NCI-H748 treated with DMSO at 0.1 percent for 48 hours (cell line): ENCODE data around the gene ELAPOR2.
"Not testable (repeated sequence)": the region's sequence is repeated elsewhere in the genome, so short reads cannot be mapped to it uniquely, and the experiment has no call there.

Experiments
- DNase-seq: peaks from one replicate; lab custom pipeline; 2025; lab: John Stamatoyannopoulos, UW

Gene ELAPOR2

DNA sequence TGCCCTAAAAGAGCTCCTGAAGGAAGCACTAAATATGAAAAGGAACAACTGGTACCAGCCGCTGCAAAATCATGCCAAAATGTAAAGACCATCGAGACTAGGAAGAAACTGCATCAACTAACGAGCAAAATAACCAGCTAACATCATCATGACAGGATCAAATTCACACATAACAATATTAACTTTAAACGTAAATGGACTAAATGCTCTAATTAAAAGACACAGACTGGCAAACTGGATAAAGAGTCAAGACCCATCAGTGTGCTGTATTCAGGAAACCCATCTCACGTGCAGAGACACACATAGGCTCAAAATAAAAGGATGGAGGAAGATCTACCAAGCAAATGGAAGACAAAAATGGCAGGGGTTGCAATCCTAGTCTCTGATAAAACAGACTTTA, 17.9 kb downstream of the ELAPOR2 start:
- DNase-seq, result not testable (repeated sequence)

DNA sequence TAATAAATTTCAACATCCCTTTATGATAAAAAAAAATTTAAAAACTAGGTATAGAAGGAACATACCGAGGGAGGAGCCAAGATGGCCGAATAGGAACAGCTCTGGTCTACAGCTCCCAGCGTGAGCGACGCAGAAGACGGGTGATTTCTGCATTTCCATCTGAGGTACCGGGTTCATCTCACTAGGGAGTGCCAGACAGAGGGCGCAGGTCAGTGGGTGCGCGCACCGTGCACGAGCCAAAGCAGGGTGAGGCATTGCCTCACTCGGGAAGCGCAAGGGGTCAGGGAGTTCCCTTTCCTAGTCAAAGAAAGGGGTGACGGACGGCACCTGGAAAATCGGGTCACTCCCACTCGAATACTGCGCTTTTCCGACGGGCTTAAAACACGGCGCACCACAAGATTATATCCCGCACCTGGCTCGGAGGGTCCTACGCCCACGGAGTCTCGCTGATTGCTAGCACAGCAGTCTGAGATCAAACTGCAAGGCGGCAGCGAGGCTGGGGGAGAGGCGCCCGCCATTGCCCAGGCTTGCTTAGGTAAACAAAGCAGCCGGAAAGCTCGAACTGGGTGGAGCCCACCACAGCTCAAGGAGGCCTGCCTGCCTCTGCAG, 19.7 kb downstream of the ELAPOR2 start:
- DNase-seq, result not testable (repeated sequence)

- DNase-seq, result no peak
Measured at GRCh38 chr7:87038993-87039690, 20.3 kb downstream of the ELAPOR2 start.

GRCh38 chr7:87036985-87037384, 22.5 kb downstream of the ELAPOR2 start:
- DNase-seq, result no peak

- no peak for DNase-seq
Measured at GRCh38 chr7:87032604-87033339, 26.7 kb downstream of the ELAPOR2 start.

GRCh38 chr7:87029078-87029477, 30.4 kb downstream of the ELAPOR2 start:
- no peak for DNase-seq

GRCh38 chr7:87028636-87029035, 30.8 kb downstream of the ELAPOR2 start:
- no peak for DNase-seq

DNA sequence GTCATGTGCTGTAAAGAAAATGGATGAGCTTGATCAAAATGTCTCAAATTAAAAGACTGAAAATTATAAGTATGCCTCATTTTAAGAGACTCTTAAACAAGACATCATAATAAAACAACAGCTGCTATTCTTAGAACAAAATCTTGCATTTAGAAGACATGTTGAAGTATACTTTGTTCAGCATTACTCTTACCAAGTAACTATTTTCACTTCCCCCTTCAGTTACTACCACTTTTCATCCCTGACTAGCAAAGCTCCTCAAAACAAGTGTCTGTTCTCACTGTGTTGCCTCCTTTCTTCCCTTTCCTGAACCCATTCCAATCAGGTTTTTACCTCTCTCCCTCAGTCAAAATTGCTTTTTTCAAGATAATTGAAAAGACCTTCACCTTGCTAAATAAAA, 31.6 kb downstream of the ELAPOR2 start:
- no peak for DNase-seq

- no peak for DNase-seq
Measured at GRCh38 chr7:87021285-87021684, 38.2 kb downstream of the ELAPOR2 start.

GRCh38 chr7:87016606-87017005, 42.8 kb downstream of the ELAPOR2 start:
- no peak for DNase-seq

DNA sequence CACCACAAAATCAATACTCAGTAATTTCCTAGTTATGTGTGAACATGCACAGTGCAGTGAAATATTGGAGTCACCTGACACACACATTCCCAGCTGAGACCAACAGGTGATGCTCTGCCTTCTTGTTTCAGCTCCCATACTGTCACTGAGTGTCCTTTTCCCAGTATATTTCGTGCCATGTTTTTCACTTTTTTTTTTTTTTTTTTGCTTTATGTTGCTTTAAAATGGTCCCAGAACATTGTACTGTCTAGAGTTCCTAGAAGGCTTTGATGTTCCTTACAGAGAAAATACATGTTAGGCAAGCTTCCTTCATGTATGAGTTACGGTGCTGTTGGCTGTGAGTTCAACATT, 45.6 kb downstream of the ELAPOR2 start:
- no peak for DNase-seq

DNA sequence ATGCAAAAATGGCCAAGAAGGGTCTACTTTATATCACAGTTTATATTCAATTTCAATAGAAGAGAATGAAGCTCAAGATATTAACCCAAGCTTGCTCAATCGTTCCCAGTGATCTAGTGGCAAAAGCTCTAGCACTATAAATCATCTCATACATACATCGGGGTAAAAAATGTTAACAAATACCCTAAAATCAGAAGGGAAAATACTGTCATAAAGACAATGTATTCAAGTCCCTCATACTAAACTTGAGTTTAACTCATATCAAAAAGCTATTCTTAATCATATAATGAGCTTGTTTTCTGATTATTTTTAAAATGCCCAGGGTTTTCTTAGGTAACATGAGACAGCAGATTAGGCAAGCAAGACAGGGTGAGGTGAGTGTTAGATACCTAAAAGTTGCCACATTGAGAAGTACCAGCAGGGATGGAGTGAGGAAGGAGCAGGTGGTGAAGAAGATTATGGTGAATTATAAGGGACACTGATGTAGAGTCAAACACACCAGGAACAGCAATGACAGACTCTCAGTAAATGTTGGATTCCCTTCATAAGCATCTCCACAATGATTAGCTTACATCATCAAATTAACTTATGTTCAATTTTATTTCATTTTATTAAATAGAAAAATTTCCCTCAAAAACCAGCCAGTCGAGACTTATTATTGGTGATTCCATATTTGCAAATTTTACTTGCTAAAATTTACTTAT, 46.2 kb downstream of the ELAPOR2 start:
- no peak for DNase-seq
